ENCODE measurements around the gene ABHD16A. TPM values are rescaled to one million over a fixed set of nuclear protein-coding genes. Genes with fewer than 3 reads are reported as not detected.

Gene ABHD16A
- total and polyA plus RNA-seq, 2 of the 13 experiments (the other 11 are each of a cell fraction or from before 2014, with no cell fraction given): 43.5 to 45.4 TPM

GRCh38 chr6:31749301-31750036 is 46.3 kb upstream of the ABHD16A start (continued):
- no peak for TF ChIP-seq NFAT5 (CRISPR knock-in tag; IDR thresholded peaks at IDR 0.05)
- TF ChIP-seq BORCS8-MEF2B (CRISPR knock-in tag; IDR thresholded peaks at IDR 0.05): no peak
- TF ChIP-seq FOXP1 (IDR thresholded peaks at IDR 0.05): no peak
- TF ChIP-seq FOXP1 (CRISPR knock-in tag; IDR thresholded peaks at IDR 0.05): 0 out of 2 replicates have a peak, but pooled peaks have one; percentile 22
- 0 out of 2 replicates have a peak, but pooled peaks have one; percentile 14 for TF ChIP-seq FOXA3 (CRISPR knock-in tag; IDR thresholded peaks at IDR 0.05)
- TF ChIP-seq ZBTB21 (CRISPR knock-in tag; IDR thresholded peaks at IDR 0.05): peak; percentile 76; the same call in 1 of the 2 replicates
- TF ChIP-seq ZZZ3 (CRISPR knock-in tag; IDR thresholded peaks at IDR 0.05; ENCODE audit: borderline replicate concordance): 0 out of 2 replicates have a peak, but pooled peaks have one; percentile 40
- TF ChIP-seq PAF1 (CRISPR knock-in tag; IDR thresholded peaks at IDR 0.05): no peak
- TF ChIP-seq, protein P1, sequence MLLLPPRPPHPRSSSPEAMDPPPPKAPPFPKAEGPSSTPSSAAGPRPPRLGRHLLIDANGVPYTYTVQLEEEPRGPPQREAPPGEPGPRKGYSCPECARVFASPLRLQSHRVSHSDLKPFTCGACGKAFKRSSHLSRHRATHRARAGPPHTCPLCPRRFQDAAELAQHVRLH (CRISPR knock-in tag; IDR thresholded peaks at IDR 0.05; ENCODE audit: borderline replicate concordance, low read depth): no peak
- no peak for TF ChIP-seq NBN (conservative IDR thresholded peaks at IDR 0.05)
- no peak for TF ChIP-seq ZNF510 (CRISPR knock-in tag; IDR thresholded peaks at IDR 0.05; ENCODE audit: low read depth)
- TF ChIP-seq CBX2 (IDR thresholded peaks at IDR 0.05; ENCODE audit: low read depth, low read length): no peak
- no peak for TF ChIP-seq CBX2 (CRISPR knock-in tag; IDR thresholded peaks at IDR 0.05; ENCODE audit: low read depth)
- TF ChIP-seq ATF7 (IDR thresholded peaks at IDR 0.05): peak; percentile 75
- no peak for TF ChIP-seq ATF7 (CRISPR knock-in tag; IDR thresholded peaks at IDR 0.05)
- TF ChIP-seq, protein P2, sequence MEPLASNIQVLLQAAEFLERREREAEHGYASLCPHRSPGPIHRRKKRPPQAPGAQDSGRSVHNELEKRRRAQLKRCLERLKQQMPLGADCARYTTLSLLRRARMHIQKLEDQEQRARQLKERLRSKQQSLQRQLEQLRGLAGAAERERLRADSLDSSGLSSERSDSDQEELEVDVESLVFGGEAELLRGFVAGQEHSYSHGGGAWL (CRISPR knock-in tag; IDR thresholded peaks at IDR 0.05): no peak
- TF ChIP-seq RERE (CRISPR knock-in tag; IDR thresholded peaks at IDR 0.05; ENCODE audit: low read depth): no peak
- TF ChIP-seq TGIF2 (CRISPR knock-in tag; IDR thresholded peaks at IDR 0.05): no peak
- no peak for TF ChIP-seq ATM (IDR thresholded peaks at IDR 0.05; ENCODE audit: borderline replicate concordance)
